Measurements from ENCODE around the gene CNOT6L. TPM values are rescaled to one million over a fixed set of nuclear protein-coding genes. Genes with fewer than 3 reads are reported as not detected.

Gene CNOT6L
- total RNA-seq, 1 donor from 2014 or later: 8.6 TPM

GRCh38 chr4:77715414-77716290 lies 103.5 kb downstream of the CNOT6L start:
- no peak for DNase-seq (ENCODE audit: low read depth)
- H3K4me3 ChIP-seq (ENCODE audit: low read depth, low read length): no peak overlapping the region
- TF ChIP-seq, protein P1, sequence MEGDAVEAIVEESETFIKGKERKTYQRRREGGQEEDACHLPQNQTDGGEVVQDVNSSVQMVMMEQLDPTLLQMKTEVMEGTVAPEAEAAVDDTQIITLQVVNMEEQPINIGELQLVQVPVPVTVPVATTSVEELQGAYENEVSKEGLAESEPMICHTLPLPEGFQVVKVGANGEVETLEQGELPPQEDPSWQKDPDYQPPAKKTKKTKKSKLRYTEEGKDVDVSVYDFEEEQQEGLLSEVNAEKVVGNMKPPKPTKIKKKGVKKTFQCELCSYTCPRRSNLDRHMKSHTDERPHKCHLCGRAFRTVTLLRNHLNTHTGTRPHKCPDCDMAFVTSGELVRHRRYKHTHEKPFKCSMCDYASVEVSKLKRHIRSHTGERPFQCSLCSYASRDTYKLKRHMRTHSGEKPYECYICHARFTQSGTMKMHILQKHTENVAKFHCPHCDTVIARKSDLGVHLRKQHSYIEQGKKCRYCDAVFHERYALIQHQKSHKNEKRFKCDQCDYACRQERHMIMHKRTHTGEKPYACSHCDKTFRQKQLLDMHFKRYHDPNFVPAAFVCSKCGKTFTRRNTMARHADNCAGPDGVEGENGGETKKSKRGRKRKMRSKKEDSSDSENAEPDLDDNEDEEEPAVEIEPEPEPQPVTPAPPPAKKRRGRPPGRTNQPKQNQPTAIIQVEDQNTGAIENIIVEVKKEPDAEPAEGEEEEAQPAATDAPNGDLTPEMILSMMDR (conservative IDR thresholded peaks at IDR 0.05; ENCODE audit: low read depth, low read length): no peak

- H3K4me3 ChIP-seq (ENCODE audit: low read depth, low read length): no peak overlapping the region
- TF ChIP-seq, protein P1 (conservative IDR thresholded peaks at IDR 0.05; ENCODE audit: low read depth, low read length): no peak
Measured at GRCh38 chr4:77714514-77714913, 104.7 kb downstream of the CNOT6L start.

DNA sequence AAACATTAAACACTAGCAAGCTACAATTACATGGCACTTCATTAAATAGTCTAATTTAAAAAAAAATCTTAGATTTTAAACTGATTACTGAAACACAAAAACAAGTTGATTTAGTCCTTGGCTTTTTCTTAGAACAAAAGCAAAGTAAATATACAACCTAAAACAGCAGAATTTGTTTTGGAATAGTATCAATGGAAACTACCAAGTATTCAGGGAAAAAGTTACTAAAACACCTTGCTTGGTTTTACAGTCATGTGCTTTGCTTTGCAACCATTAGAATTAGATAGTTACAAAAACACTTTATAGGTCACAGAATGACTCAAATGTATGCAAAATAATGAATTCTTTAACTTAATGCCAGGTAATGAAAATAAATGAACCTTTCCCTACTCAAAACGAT lies 105.3 kb downstream of the CNOT6L start:
- no peak overlapping the region for H3K4me3 ChIP-seq (ENCODE audit: low read depth, low read length)
- no peak for DNase-seq (ENCODE audit: low read depth)
- TF ChIP-seq, protein P1 (conservative IDR thresholded peaks at IDR 0.05; ENCODE audit: low read depth, low read length): no peak

More at GRCh38 chr4:77714514-77714913, 104.7 kb downstream of the CNOT6L start:
- no peak for DNase-seq (ENCODE audit: low read depth)

DNA sequence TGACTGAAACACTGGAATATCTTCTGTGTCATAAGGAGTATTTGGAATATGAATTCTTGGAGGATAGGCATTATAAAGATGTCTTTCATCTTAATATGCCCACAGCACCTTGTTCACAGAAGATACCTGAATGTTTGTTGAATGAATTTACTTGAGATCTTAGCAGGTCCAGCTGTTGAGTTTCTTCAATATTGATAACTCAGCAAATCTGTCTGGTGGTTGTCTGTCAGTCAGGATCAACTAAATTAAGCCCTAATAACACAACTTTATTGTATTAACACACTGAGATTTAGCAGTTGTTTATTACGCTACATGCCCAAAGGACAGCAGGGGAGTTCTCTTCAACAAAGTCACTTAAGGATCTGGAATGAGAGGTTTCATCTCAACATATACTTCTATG lies 106.5 kb downstream of the CNOT6L start:
- no peak for DNase-seq (ENCODE audit: low read depth)
- TF ChIP-seq, protein P1 (conservative IDR thresholded peaks at IDR 0.05; ENCODE audit: low read depth, low read length): no peak
- no peak overlapping the region for H3K4me3 ChIP-seq (ENCODE audit: low read depth, low read length)

- no peak overlapping the region for H3K4me3 ChIP-seq (ENCODE audit: low read depth, low read length)
- no peak for DNase-seq (ENCODE audit: low read depth)
- TF ChIP-seq, protein P1 (conservative IDR thresholded peaks at IDR 0.05; ENCODE audit: low read depth, low read length): no peak
Measured at GRCh38 chr4:77711469-77711868, 107.7 kb downstream of the CNOT6L start.

DNA sequence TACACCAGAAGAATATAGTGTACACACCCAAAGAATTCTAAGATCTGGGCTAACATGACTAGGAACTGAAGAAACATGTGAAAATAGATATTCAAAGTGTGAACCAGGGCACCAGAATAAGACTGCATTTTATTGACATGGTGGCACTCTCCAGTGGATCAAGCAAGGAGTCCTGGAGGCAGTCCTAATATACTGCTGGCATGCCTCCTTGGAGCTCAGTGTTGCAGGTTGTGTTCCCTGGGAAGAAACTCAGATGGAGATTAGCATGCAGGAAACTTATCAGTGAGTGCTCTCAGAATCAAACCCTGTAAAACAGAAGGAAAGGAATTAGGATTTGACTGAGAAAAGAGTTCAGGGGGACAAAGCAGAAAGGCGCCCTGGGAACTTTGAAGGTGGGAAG lies 108.5 kb downstream of the CNOT6L start:
- DNase-seq (ENCODE audit: low read depth): no peak
- H3K4me3 ChIP-seq (ENCODE audit: low read depth, low read length): no peak overlapping the region
- TF ChIP-seq, protein P1 (conservative IDR thresholded peaks at IDR 0.05; ENCODE audit: low read depth, low read length): no peak

- no peak overlapping the region for H3K4me3 ChIP-seq (ENCODE audit: low read depth, low read length)
Measured at GRCh38 chr4:77710059-77710458, 109.1 kb downstream of the CNOT6L start.

More at GRCh38 chr4:77710059-77710458, 109.1 kb downstream of the CNOT6L start:
- TF ChIP-seq, protein P1 (conservative IDR thresholded peaks at IDR 0.05; ENCODE audit: low read depth, low read length): no peak
- DNase-seq (ENCODE audit: low read depth): no peak

Measured in epithelial cell of proximal tubule (primary cell).